HepG2 (cell line): ENCODE measurements around the gene TMEM107. TPM values are rescaled to one million over a fixed set of nuclear protein-coding genes. Genes with fewer than 3 reads are reported as not detected.
A peak's percentile ranks its signal among the peaks of the same experiment; 100 is the strongest.

ENCODE experiments used
- ADNP ChIP-seq: sonication (generic); formaldehyde crosslinking; IDR thresholded peaks from 2 replicates; pipeline ENCODE4 v1.4.0; 2020; ENCODE audit warnings: missing genetic modification reagents
- CERS6 ChIP-seq: sonication (generic); formaldehyde crosslinking; IDR thresholded peaks from 2 replicates; pipeline ENCODE4 v1.5.0; 2020; ENCODE audit warnings: missing genetic modification reagents
- DMTF1 ChIP-seq: sonication (generic); formaldehyde crosslinking; IDR thresholded peaks from 2 replicates; pipeline ENCODE4 v1.4.0; 2020; ENCODE audit warnings: mild to moderate bottlenecking, missing genetic modification reagents
- DR1 ChIP-seq: sonication (generic); formaldehyde crosslinking; IDR thresholded peaks from 2 replicates; pipeline ENCODE4 v1.8.0; 2021; ENCODE audit warnings: mild to moderate bottlenecking, missing genetic modification reagents, inconsistent platforms
- FOXK1 ChIP-seq: sonication (generic); formaldehyde crosslinking; IDR thresholded peaks from 2 replicates; pipeline ENCODE4 v1.4.0; 2020; ENCODE audit warnings: low read depth, missing genetic modification reagents, borderline replicate concordance
- HMGA1 ChIP-seq: sonication (generic); formaldehyde crosslinking; conservative IDR thresholded peaks from 2 replicates; pipeline ENCODE4 v1.4.0; 2020; ENCODE audit warnings: missing genetic modification reagents
- LRRFIP1 ChIP-seq: sonication (generic); formaldehyde crosslinking; conservative IDR thresholded peaks from 2 replicates; pipeline ENCODE4 v1.4.0; 2020; ENCODE audit warnings: missing genetic modification reagents
- MTERF4 ChIP-seq: sonication (generic); formaldehyde crosslinking; IDR thresholded peaks from 2 replicates; pipeline ENCODE4 v1.8.0; 2023; ENCODE audit warnings: mild to moderate bottlenecking, missing genetic modification reagents
- NKX3-1 ChIP-seq: sonication (generic); formaldehyde crosslinking; IDR thresholded peaks from 2 replicates; pipeline ENCODE4 v1.5.0; 2020; ENCODE audit warnings: missing genetic modification reagents
- POLR2AphosphoS5 ChIP-seq: IDR thresholded peaks from 2 replicates; pipeline ENCODE4 v1.6.1; 2012; ENCODE audit warnings: low read depth, low read length
- PRMT3 ChIP-seq: sonication (generic); formaldehyde crosslinking; IDR thresholded peaks from 2 replicates; pipeline ENCODE4 v1.8.1; 2022; ENCODE audit warnings: low read depth, mild to moderate bottlenecking, moderate library complexity, missing genetic modification reagents, borderline replicate concordance
- RARG ChIP-seq: sonication (generic); formaldehyde crosslinking; IDR thresholded peaks from 2 replicates; pipeline ENCODE4 v1.4.0; 2020; ENCODE audit warnings: low read depth, mild to moderate bottlenecking, missing genetic modification reagents
- SIN3A ChIP-seq: IDR thresholded peaks from 2 replicates; pipeline ENCODE4 v1.6.1; 2011; ENCODE audit warnings: low read depth, mild to moderate bottlenecking, control low read depth, low read length, borderline replicate concordance
- SSRP1 ChIP-seq: IDR thresholded peaks from 2 replicates; pipeline ENCODE4 v1.6.1; 2016; ENCODE audit warnings: control low read depth
- TFDP2 ChIP-seq: sonication (generic); formaldehyde crosslinking; IDR thresholded peaks from 2 replicates; pipeline ENCODE4 v1.4.0; 2020; ENCODE audit warnings: missing genetic modification reagents
- U2AF2 ChIP-seq: fragments of 200-400 bp; formaldehyde crosslinking; IDR thresholded peaks from 2 replicates; pipeline ENCODE4 v1.6.1; 2017; ENCODE audit warnings: low read depth, mild to moderate bottlenecking, low read length
- ZFP41 ChIP-seq: sonication (generic); formaldehyde crosslinking; IDR thresholded peaks from 2 replicates; pipeline ENCODE4 v1.4.0; 2020; ENCODE audit warnings: mild to moderate bottlenecking, missing genetic modification reagents, borderline replicate concordance
- ZKSCAN5 ChIP-seq: sonication (generic); formaldehyde crosslinking; IDR thresholded peaks from 2 replicates; pipeline ENCODE4 v1.5.1; 2020; ENCODE audit warnings: mild to moderate bottlenecking, missing genetic modification reagents
- ZNF101 ChIP-seq: sonication (generic); formaldehyde crosslinking; IDR thresholded peaks from 2 replicates; pipeline ENCODE4 v1.4.0; 2020; ENCODE audit warnings: mild to moderate bottlenecking, low read depth, missing genetic modification reagents, borderline replicate concordance
- ZNF350 ChIP-seq: sonication (generic); formaldehyde crosslinking; IDR thresholded peaks from 2 replicates; pipeline ENCODE4 v1.4.0; 2020; ENCODE audit warnings: mild to moderate bottlenecking, low read depth, missing genetic modification reagents, borderline replicate concordance
- ZNF367 ChIP-seq: sonication (generic); formaldehyde crosslinking; IDR thresholded peaks from 2 replicates; pipeline ENCODE4 v1.4.0; 2020; ENCODE audit warnings: missing genetic modification reagents, borderline replicate concordance
- ZNF558 ChIP-seq: sonication (generic); formaldehyde crosslinking; IDR thresholded peaks from 2 replicates; pipeline ENCODE4 v1.9.0; 2022; ENCODE audit warnings: mild to moderate bottlenecking, missing genetic modification reagents, borderline replicate concordance
- polyA plus RNA-seq, 8 experiments: library from polyadenylated mRNA; depleted of rRNA in 3 of 8; stranded (reverse) in 7 of 8; unstranded in 1 of 8; fragments of >200 nt; fragmentation: Illumina TruSeq in 4 of 8; extraction: Trizol in 4 of 8; gene quantifications; 2 replicates each; pipeline versions ENCODE4 v1.2.1 to v1.2.3, GENCODE V29; 2011 to 2016; ENCODE audit warnings: low read depth in 4 of 8, missing spikeins in 1 of 8, mixed read lengths in 1 of 8; ENCODE audit not compliant: insufficient read depth in 1 of 8
- total RNA-seq, 5 experiments: library from RNA; depleted of rRNA; stranded (reverse); fragments of >200 nt; fragmentation: Illumina TruSeq; extraction: Trizol; gene quantifications; 2 replicates each; pipeline ENCODE4 v1.2.3, GENCODE V29; 2016; ENCODE audit warnings: low read depth in 1 of 5

The TMEM107 gene
- total and polyA plus RNA-seq, 2 of the 13 experiments (the other 11 are each of a cell fraction or from before 2014, with no cell fraction given) = 7.2 to 15.3 TPM

- TF ChIP-seq LRRFIP1 (CRISPR knock-in tag) = no peak
- TF ChIP-seq ZNF350 (CRISPR knock-in tag) = peak; percentile 71; the same call in 1 of the 2 replicates
- no peak for TF ChIP-seq SSRP1 (CRISPR knock-in tag)
- 0 out of 2 replicates have a peak, but pooled peaks have one; percentile 31 for TF ChIP-seq PRMT3 (CRISPR knock-in tag)
- no peak for TF ChIP-seq ZNF558 (CRISPR knock-in tag)
- TF ChIP-seq HMGA1 = no peak
- TF ChIP-seq ZFP41 = no peak
- TF ChIP-seq POLR2AphosphoS5 = peak; percentile 58
- no peak for TF ChIP-seq MTERF4 (CRISPR knock-in tag)
- TF ChIP-seq U2AF2 = no peak
- no peak for TF ChIP-seq DMTF1 (CRISPR knock-in tag)
- no peak for TF ChIP-seq ZNF101
- no peak for TF ChIP-seq RARG (CRISPR knock-in tag)
- no peak for TF ChIP-seq NKX3-1 (CRISPR knock-in tag)
- TF ChIP-seq ZKSCAN5 = no peak
- peak; percentile 68; the same call in 1 of the 2 replicates for TF ChIP-seq SIN3A
- no peak for TF ChIP-seq CERS6 (CRISPR knock-in tag)
- TF ChIP-seq ZNF367 = no peak
- no peak; the same call in 1 of the 2 replicates for TF ChIP-seq TFDP2 (CRISPR knock-in tag)
- TF ChIP-seq DR1 (CRISPR knock-in tag) = no peak
- TF ChIP-seq FOXK1 (CRISPR knock-in tag) = peak; percentile 66
- TF ChIP-seq ADNP = no peak
Observed at GRCh38 chr17:8156246-8156992, 19.8 kb downstream of the TMEM107 start (continued).
